Activated T-cell treated with anti-CD3 and anti-CD28 coated beads, Interleukin-2, amount 50 U/mL, for 72 hours (primary cell): Measurements from ENCODE around the gene TCERG1L. TPM values are rescaled to one million over a fixed set of nuclear protein-coding genes. Genes with fewer than 3 reads are reported as not detected.
"Not testable (repeated sequence)": the region's sequence is repeated elsewhere in the genome, so short reads cannot be mapped to it uniquely, and the experiment has no call there.

ENCODE experiments used
- ATAC-seq, 2 donors: fragments of 150-1000 bp; cut with Tn5 transposase; replicated peaks in 1 of 2; 2 replicates each; pipeline ENCODE4 v1.10.0; 2021; ENCODE audit warnings: moderate library complexity in 2 of 2, mild to moderate bottlenecking in 1 of 2
- DNase-seq, 2 donors: peaks; one replicate each; pipeline ENCODE4 v3.0.0; 2021 to 2022; ENCODE audit warnings: mixed read lengths in 1 of 2
- H3K27ac Mint-ChIP-seq: one replicate; pipeline ENCODE4 v1.8.0; 2022; ENCODE audit warnings: mild to moderate bottlenecking, moderate library complexity, mixed read lengths
- H3K27me3 Mint-ChIP-seq: one replicate; pipeline ENCODE4 v1.8.0; 2022; ENCODE audit warnings: low read depth, mixed read lengths
- H3K36me3 Mint-ChIP-seq, 2 donors: one replicate each; pipeline ENCODE4 v1.8.0; 2022; ENCODE audit warnings: mixed read lengths in 2 of 2, mild to moderate bottlenecking in 1 of 2; ENCODE audit not compliant: insufficient read depth in 2 of 2
- H3K4me1 Mint-ChIP-seq: one replicate; pipeline ENCODE4 v1.8.0; 2022; ENCODE audit warnings: low read depth, mixed read lengths
- H3K4me3 Mint-ChIP-seq, 2 donors: one replicate each; pipeline ENCODE4 v1.8.0; 2022; ENCODE audit warnings: mild to moderate bottlenecking in 2 of 2, mixed read lengths in 2 of 2, moderate library complexity in 2 of 2
- H3K9me3 Mint-ChIP-seq, 2 donors: one replicate each; pipeline ENCODE4 v1.8.0; 2022; ENCODE audit warnings: mixed read lengths in 2 of 2
- total RNA-seq, 2 donors: library from RNA; stranded (reverse); gene quantifications; one replicate each; pipeline ENCODE4 v1.2.3, GENCODE V29; 2022

Gene TCERG1L
- total RNA-seq, 2 donors from 2014 or later, result 0.09 TPM; not detected in 1

GRCh38 chr10:131180740-131181415 is 130.6 kb downstream of the TCERG1L start:
- ATAC-seq, result no peak
- no peaks in the 10 kb centered on the region for H3K36me3 Mint-ChIP-seq
- H3K4me3 Mint-ChIP-seq, result no peak overlapping the region
- no peak overlapping the region for H3K27ac Mint-ChIP-seq
- no peaks in the 10 kb centered on the region for H3K9me3 Mint-ChIP-seq
- no peak for DNase-seq
- peaks cover 8% of the 10 kb centered on the region for H3K27me3 Mint-ChIP-seq
- H3K4me1 Mint-ChIP-seq, result no peaks in the 10 kb centered on the region

- no peaks in the 10 kb centered on the region for H3K4me1 Mint-ChIP-seq
- H3K27me3 Mint-ChIP-seq, result peaks cover 8% of the 10 kb centered on the region
- H3K4me3 Mint-ChIP-seq, result no peak overlapping the region
- H3K27ac Mint-ChIP-seq, result no peak overlapping the region
- H3K9me3 Mint-ChIP-seq, result peaks cover 0 to 2% of the 10 kb centered on the region in 2 donors
- ATAC-seq (no peak), DNase-seq (no peak)
- H3K36me3 Mint-ChIP-seq, result peaks cover 0 to 2% of the 10 kb centered on the region in 2 donors
Measured at GRCh38 chr10:131180086-131180485, 131.4 kb downstream of the TCERG1L start.

- peaks cover 0 to 2% of the 10 kb centered on the region in 2 donors for H3K9me3 Mint-ChIP-seq
- peaks cover 0 to 2% of the 10 kb centered on the region in 2 donors for H3K36me3 Mint-ChIP-seq
- DNase-seq (no peak), ATAC-seq (no peak)
- H3K4me1 Mint-ChIP-seq, result no peaks in the 10 kb centered on the region
- no peak overlapping the region for H3K4me3 Mint-ChIP-seq
- H3K27me3 Mint-ChIP-seq, result peaks cover 8% of the 10 kb centered on the region
- no peak overlapping the region for H3K27ac Mint-ChIP-seq
Measured at GRCh38 chr10:131179361-131179760, 132.2 kb downstream of the TCERG1L start.

- Mint-ChIP-seq H3K27ac (no peak overlapping the region), H3K4me1 (no peaks in the 10 kb centered on the region), H3K36me3 (peaks cover 0 to 2% of the 10 kb centered on the region in 2 donors), H3K9me3 (peaks cover 0 to 2% of the 10 kb centered on the region in 2 donors), H3K4me3 (no peak overlapping the region), H3K27me3 (peaks cover 2% of the 10 kb centered on the region)
- ATAC-seq (no peak), DNase-seq (no peak)
Measured at GRCh38 chr10:131178521-131179331, 132.8 kb downstream of the TCERG1L start.

GRCh38 chr10:131177431-131178327 is 133.8 kb downstream of the TCERG1L start:
- H3K9me3 Mint-ChIP-seq, result peaks cover 0 to 2% of the 10 kb centered on the region in 2 donors
- H3K27ac Mint-ChIP-seq, result no peak overlapping the region
- H3K4me3 Mint-ChIP-seq, result no peak overlapping the region
- no peaks in the 10 kb centered on the region for H3K4me1 Mint-ChIP-seq
- H3K36me3 Mint-ChIP-seq, result peaks cover 0 to 2% of the 10 kb centered on the region in 2 donors
- H3K27me3 Mint-ChIP-seq, result no peaks in the 10 kb centered on the region
- DNase-seq (no peak), ATAC-seq (no peak)

- Mint-ChIP-seq H3K9me3 (peaks cover 0 to 2% of the 10 kb centered on the region in 2 donors), H3K36me3 (peaks cover 0 to 2% of the 10 kb centered on the region in 2 donors), H3K27me3 (no peaks in the 10 kb centered on the region), H3K4me3 (no peak overlapping the region), H3K27ac (no peak overlapping the region), H3K4me1 (no peaks in the 10 kb centered on the region)
- no peak for ATAC-seq
- DNase-seq, result no peak
Measured at GRCh38 chr10:131176907-131177306, 134.6 kb downstream of the TCERG1L start.

- ATAC-seq, H3K9me3 Mint-ChIP-seq, DNase-seq, H3K4me3 Mint-ChIP-seq, H3K4me1 Mint-ChIP-seq, H3K27me3 Mint-ChIP-seq, H3K36me3 Mint-ChIP-seq, H3K27ac Mint-ChIP-seq: not testable (repeated sequence)
Measured at GRCh38 chr10:131176324-131176723, 135.2 kb downstream of the TCERG1L start.

GRCh38 chr10:131175891-131176290 is 135.6 kb downstream of the TCERG1L start:
- peaks cover 0 to 2% of the 10 kb centered on the region in 2 donors for H3K36me3 Mint-ChIP-seq

GRCh38 chr10:131174651-131175540 is 136.6 kb downstream of the TCERG1L start:
- Mint-ChIP-seq H3K27me3 (no peaks in the 10 kb centered on the region), H3K9me3 (peaks cover 0 to 2% of the 10 kb centered on the region in 2 donors), H3K36me3 (peaks cover 0 to 2% of the 10 kb centered on the region in 2 donors), H3K4me3 (no peak overlapping the region), H3K27ac (no peak overlapping the region), H3K4me1 (no peaks in the 10 kb centered on the region)
- DNase-seq (no peak), ATAC-seq (no peak)

More at GRCh38 chr10:131175891-131176290, 135.6 kb downstream of the TCERG1L start:
- Mint-ChIP-seq H3K9me3 (peaks cover 0 to 2% of the 10 kb centered on the region in 2 donors), H3K4me1 (no peaks in the 10 kb centered on the region), H3K4me3 (no peak overlapping the region), H3K27ac (no peak overlapping the region), H3K27me3 (no peaks in the 10 kb centered on the region)
- DNase-seq (no peak), ATAC-seq (no peak)

GRCh38 chr10:131174211-131174565 is 137.3 kb downstream of the TCERG1L start:
- ATAC-seq (no peak), DNase-seq (no peak)
- peaks cover 0 to 2% of the 10 kb centered on the region in 2 donors for H3K9me3 Mint-ChIP-seq
- H3K4me1 Mint-ChIP-seq, result no peaks in the 10 kb centered on the region
- H3K36me3 Mint-ChIP-seq, result peaks cover 0 to 2% of the 10 kb centered on the region in 2 donors
- no peaks in the 10 kb centered on the region for H3K27me3 Mint-ChIP-seq
- H3K27ac Mint-ChIP-seq, result no peak overlapping the region
- no peak overlapping the region for H3K4me3 Mint-ChIP-seq

GRCh38 chr10:131173484-131174210 is 137.9 kb downstream of the TCERG1L start:
- no peak overlapping the region for H3K4me3 Mint-ChIP-seq
- H3K4me1 Mint-ChIP-seq, result no peaks in the 10 kb centered on the region

More at GRCh38 chr10:131173484-131174210, 137.9 kb downstream of the TCERG1L start:
- ATAC-seq (no peak), DNase-seq (no peak)
- Mint-ChIP-seq H3K9me3 (peaks cover 0 to 2% of the 10 kb centered on the region in 2 donors), H3K27me3 (no peaks in the 10 kb centered on the region), H3K36me3 (peaks cover 0 to 2% of the 10 kb centered on the region in 2 donors), H3K27ac (no peak overlapping the region)
